MM.1S (cell line): ENCODE data around the gene COP1.

Experiments
- DNase-seq: peaks from one replicate; pipeline ENCODE4 v3.0.0-alpha.2; 2015
- H2AFZ ChIP-seq: fragments of 300-600 bp; sonication (generic); 2 replicates; pipeline ENCODE4 v1.6.0; 2016; ENCODE audit warnings: antibody characterized with exemption, low read length
- H3F3A ChIP-seq: fragments of 300-600 bp; sonication (generic); 2 replicates; pipeline ENCODE4 v1.6.1; 2016; ENCODE audit warnings: mild to moderate bottlenecking, antibody characterized with exemption, low read length, moderate library complexity, mixed read lengths; ENCODE audit not compliant: insufficient read depth
- H3K27ac ChIP-seq: fragments of 300-600 bp; sonication (generic); 2 replicates; pipeline ENCODE4 v1.5.1; 2016; ENCODE audit warnings: mild to moderate bottlenecking, low read length
- H3K27me3 ChIP-seq: fragments of 300-600 bp; sonication (generic); replicated peaks from 2 replicates; pipeline ENCODE4 v1.6.0; 2016; ENCODE audit warnings: low read length; ENCODE audit not compliant: insufficient read depth
- H3K36me3 ChIP-seq: fragments of 300-600 bp; sonication (generic); replicated peaks from 2 replicates; pipeline ENCODE4 v1.6.1; 2016; ENCODE audit warnings: mild to moderate bottlenecking, low read length, mixed read lengths; ENCODE audit not compliant: insufficient read depth
- H3K4me1 ChIP-seq: fragments of 300-600 bp; sonication (generic); 2 replicates; pipeline ENCODE4 v1.6.1; 2016; ENCODE audit warnings: low read length, mixed read lengths
- H3K4me2 ChIP-seq: fragments of 300-600 bp; sonication (generic); 2 replicates; pipeline ENCODE4 v1.6.0; 2016; ENCODE audit warnings: low read depth, low read length
- H3K4me3 ChIP-seq: fragments of 300-600 bp; sonication (generic); 2 replicates; pipeline ENCODE4 v1.5.1; 2016; ENCODE audit warnings: low read length, mixed read lengths
- H3K79me2 ChIP-seq: fragments of 300-600 bp; sonication (generic); 2 replicates; pipeline ENCODE4 v1.6.1; 2016; ENCODE audit warnings: mixed run types, low read length, mixed read lengths
- H3K9ac ChIP-seq: fragments of 300-600 bp; sonication (generic); 2 replicates; pipeline ENCODE4 v1.6.1; 2016; ENCODE audit warnings: low read length, mixed read lengths
- H3K9me2 ChIP-seq: fragments of 300-600 bp; sonication (generic); replicated peaks from 2 replicates; pipeline ENCODE4 v1.6.1; 2016; ENCODE audit warnings: mild to moderate bottlenecking, low read length, mixed read lengths; ENCODE audit not compliant: insufficient read depth
- H3K9me3 ChIP-seq: fragments of 300-600 bp; sonication (generic); replicated peaks from 2 replicates; pipeline ENCODE4 v1.6.1; 2016; ENCODE audit warnings: mild to moderate bottlenecking, low read length, mixed read lengths; ENCODE audit not compliant: insufficient read depth
- H4K20me1 ChIP-seq: fragments of 300-600 bp; sonication (generic); 2 replicates; pipeline ENCODE4 v1.6.1; 2016; ENCODE audit warnings: mild to moderate bottlenecking, low read length, moderate library complexity, mixed read lengths; ENCODE audit not compliant: insufficient read depth
- CTCF ChIP-seq: fragments of 300-600 bp; sonication (generic); IDR thresholded peaks from 2 replicates; pipeline ENCODE4 v1.5.1; 2016; ENCODE audit warnings: antibody characterized with exemption, low read length, mixed read lengths
- EZH2 ChIP-seq: fragments of 300-600 bp; sonication (generic); optimal IDR thresholded peaks from 2 replicates; pipeline ENCODE3; 2017; ENCODE audit warnings: low read depth, mild to moderate bottlenecking, antibody characterized with exemption, low read length, mixed read lengths
- EZH2phosphoT487 ChIP-seq: fragments of 300-600 bp; sonication (generic); IDR thresholded peaks from 2 replicates; pipeline ENCODE4 v1.6.1; 2018; ENCODE audit warnings: antibody characterized with exemption, low read length

The COP1 gene

GRCh38 chr1:175978926-175979325 is 228.2 kb downstream of the COP1 start:
- Histone ChIP-seq H3F3A (no peaks in the 10 kb centered on the region), H3K36me3 (no peaks in the 10 kb centered on the region), H3K9me2 (no peaks in the 10 kb centered on the region), H3K9me3 (no peaks in the 10 kb centered on the region), H3K27ac (no peak overlapping the region), H2AFZ (no peak overlapping the region), H3K27me3 (no peaks in the 10 kb centered on the region), H3K4me1 (no peaks in the 10 kb centered on the region), H3K79me2 (no peaks in the 10 kb centered on the region), H3K4me2 (no peak overlapping the region), H3K9ac (no peak overlapping the region), H4K20me1 (no peaks in the 10 kb centered on the region), H3K4me3 (no peak overlapping the region)
- no peak for DNase-seq
- TF ChIP-seq EZH2 (no peak), EZH2phosphoT487 (no peak), CTCF (no peak)

GRCh38 chr1:175978476-175978875 is 228.6 kb downstream of the COP1 start:
- Histone ChIP-seq H2AFZ (no peak overlapping the region), H3K9ac (no peak overlapping the region), H4K20me1 (no peaks in the 10 kb centered on the region), H3F3A (no peaks in the 10 kb centered on the region), H3K27me3 (no peaks in the 10 kb centered on the region), H3K9me3 (no peaks in the 10 kb centered on the region), H3K4me2 (no peak overlapping the region), H3K36me3 (no peaks in the 10 kb centered on the region), H3K4me1 (no peaks in the 10 kb centered on the region), H3K79me2 (no peaks in the 10 kb centered on the region), H3K27ac (no peak overlapping the region), H3K4me3 (no peak overlapping the region), H3K9me2 (no peaks in the 10 kb centered on the region)
- DNase-seq: no peak
- TF ChIP-seq CTCF (no peak), EZH2phosphoT487 (no peak), EZH2 (no peak)

DNA sequence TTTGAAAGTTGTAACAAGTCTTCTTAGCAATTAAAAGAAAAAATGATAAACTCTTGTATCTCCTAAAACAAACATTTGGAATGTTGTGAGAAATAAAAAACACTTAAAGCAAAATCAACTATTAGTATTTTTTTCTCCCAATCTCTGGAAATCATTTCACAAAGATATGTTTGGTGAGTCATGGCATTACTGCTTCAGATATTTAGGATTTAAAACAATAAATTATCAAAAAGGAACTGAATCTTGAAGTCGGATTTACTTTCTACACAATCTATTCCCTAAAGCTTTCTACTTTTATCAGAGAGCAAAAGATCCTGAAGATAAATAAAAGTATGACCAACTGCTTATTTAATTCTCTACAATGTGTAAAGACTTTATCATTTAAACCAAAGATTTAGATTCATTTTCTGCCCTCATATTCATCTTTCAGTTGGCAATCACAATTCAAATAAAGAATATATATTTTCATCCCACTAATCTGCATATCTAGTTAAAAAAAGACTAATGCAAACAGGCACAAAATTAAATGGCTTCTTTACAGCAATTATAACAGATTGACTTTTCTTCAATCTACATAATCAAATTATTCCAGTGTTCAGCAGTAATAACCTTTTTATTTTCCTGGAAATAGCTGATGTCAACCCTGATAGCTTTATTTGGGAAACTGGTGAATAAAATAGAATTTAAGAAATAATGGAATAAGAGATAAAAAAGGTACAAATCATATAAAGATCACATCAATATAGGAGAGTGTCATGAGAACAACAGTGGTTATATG is 230.0 kb downstream of the COP1 start:
- H3K79me2 ChIP-seq: no peaks in the 10 kb centered on the region
- H3K36me3 ChIP-seq: no peaks in the 10 kb centered on the region
- TF ChIP-seq EZH2phosphoT487: no peak
- no peak for TF ChIP-seq CTCF
- TF ChIP-seq EZH2: no peak
- H3K4me2 ChIP-seq: no peak overlapping the region
- no peak for DNase-seq
- no peak overlapping the region for H3K4me3 ChIP-seq
- no peak overlapping the region for H2AFZ ChIP-seq
- H3K9me2 ChIP-seq: no peaks in the 10 kb centered on the region
- no peaks in the 10 kb centered on the region for H3F3A ChIP-seq
- no peak overlapping the region for H3K27ac ChIP-seq
- H3K27me3 ChIP-seq: no peaks in the 10 kb centered on the region
- no peak overlapping the region for H3K9ac ChIP-seq
- no peaks in the 10 kb centered on the region for H3K4me1 ChIP-seq
- no peaks in the 10 kb centered on the region for H4K20me1 ChIP-seq
- H3K9me3 ChIP-seq: no peaks in the 10 kb centered on the region
